GM23248 (cell line): ENCODE data around the gene SPRN.

Source experiments
- EZH2 ChIP-seq: fragments of 200-600 bp; sonication (generic); IDR thresholded peaks from 2 replicates; pipeline ENCODE4 v1.6.1; 2018; ENCODE audit warnings: antibody characterized with exemption, mild to moderate bottlenecking; ENCODE audit not compliant: insufficient read depth, poor library complexity, severe bottlenecking
- EZH2phosphoT487 ChIP-seq: fragments of 200-600 bp; sonication (generic); IDR thresholded peaks from 2 replicates; pipeline ENCODE4 v1.6.1; 2018; ENCODE audit warnings: antibody characterized with exemption, moderate library complexity, mild to moderate bottlenecking, low read depth; ENCODE audit not compliant: insufficient read depth

DNA sequence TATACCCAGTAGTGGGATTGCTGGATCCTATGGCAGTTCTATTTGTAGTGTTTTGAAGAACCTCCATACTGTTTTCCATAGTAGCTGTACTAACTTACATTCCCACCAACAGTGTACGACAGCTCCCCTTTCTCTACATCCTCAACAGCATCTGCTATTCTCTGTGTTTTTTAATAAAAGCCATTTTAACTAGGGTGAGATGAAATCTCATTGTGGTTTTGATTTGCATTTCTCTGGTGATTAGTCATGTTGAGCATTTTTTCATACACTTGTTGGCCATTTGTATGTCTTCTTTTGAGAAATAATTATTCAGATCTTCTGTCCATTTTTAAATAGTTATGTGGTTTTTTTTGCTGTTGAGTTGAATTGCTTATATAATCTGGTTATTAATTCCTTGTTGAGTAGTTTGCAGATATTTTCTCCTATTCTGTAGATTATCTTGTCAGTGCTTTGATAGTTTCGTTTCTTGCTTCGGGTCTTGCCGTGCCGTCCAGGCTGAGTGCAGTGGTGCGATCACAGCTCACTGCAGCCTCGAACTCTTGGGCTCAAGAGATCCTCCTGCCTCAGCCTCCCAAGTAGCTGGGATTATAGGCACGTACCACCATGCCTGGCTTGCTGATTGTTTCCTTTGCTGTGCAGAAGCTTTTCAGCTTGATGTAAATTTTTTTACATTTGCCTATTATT is 18.4 kb downstream of the SPRN start:
- TF ChIP-seq EZH2phosphoT487 (no peak), EZH2 (no peak)
